ENCODE results near the gene ANKHD1. TPM values are rescaled to one million over a fixed set of nuclear protein-coding genes. Genes with fewer than 3 reads are reported as not detected.
"Not testable (repeated sequence)": the region's sequence is repeated elsewhere in the genome, so short reads cannot be mapped to it uniquely, and the experiment has no call there.

The ANKHD1 gene
- total and polyA plus RNA-seq, 7 donors = 31.2 to 86.1 (median 57.1) TPM

DNA sequence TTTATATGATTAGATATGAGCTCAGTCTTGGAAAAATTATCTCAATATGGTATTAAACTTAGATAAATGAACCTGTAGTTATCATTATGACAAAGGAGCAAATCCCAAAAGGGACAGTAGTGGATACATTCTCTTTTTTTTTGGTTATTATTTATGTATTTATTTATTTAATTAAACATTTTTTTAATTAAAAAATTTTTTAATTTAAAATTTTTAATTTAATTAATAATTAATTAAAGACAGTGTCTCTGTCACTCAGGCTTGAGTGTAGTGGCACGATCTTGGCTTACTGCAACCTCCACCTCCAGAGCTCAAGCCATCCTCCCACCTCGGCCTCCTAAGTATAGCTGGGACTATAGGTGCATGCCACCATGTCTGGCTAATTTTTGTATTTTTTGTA, 15.6 kb downstream of the ANKHD1 start:
- H3K27me3 ChIP-seq (ENCODE audit: insufficient read depth in 3 of 3, low read length in 2 of 3) = no peaks in the 10 kb centered on the region
- intact Hi-C loops (cut with DNase I) = no loop called here
- no peak for ATAC-seq
- H3K36me3 ChIP-seq (ENCODE audit: insufficient read depth in 1 of 2, low read depth in 1 of 2) = no peaks in the 10 kb centered on the region
- no peaks in the 10 kb centered on the region for H3K9me3 ChIP-seq
- DNase-seq = no peak
- TF ChIP-seq, protein P1, sequence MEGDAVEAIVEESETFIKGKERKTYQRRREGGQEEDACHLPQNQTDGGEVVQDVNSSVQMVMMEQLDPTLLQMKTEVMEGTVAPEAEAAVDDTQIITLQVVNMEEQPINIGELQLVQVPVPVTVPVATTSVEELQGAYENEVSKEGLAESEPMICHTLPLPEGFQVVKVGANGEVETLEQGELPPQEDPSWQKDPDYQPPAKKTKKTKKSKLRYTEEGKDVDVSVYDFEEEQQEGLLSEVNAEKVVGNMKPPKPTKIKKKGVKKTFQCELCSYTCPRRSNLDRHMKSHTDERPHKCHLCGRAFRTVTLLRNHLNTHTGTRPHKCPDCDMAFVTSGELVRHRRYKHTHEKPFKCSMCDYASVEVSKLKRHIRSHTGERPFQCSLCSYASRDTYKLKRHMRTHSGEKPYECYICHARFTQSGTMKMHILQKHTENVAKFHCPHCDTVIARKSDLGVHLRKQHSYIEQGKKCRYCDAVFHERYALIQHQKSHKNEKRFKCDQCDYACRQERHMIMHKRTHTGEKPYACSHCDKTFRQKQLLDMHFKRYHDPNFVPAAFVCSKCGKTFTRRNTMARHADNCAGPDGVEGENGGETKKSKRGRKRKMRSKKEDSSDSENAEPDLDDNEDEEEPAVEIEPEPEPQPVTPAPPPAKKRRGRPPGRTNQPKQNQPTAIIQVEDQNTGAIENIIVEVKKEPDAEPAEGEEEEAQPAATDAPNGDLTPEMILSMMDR (IDR thresholded peaks at IDR 0.05) = no peak
- no peak overlapping the region for H3K27ac ChIP-seq
- WGBS, 3 donors = 96 to 99% (median 98%) methylated on average over 2 of the region's 2 CpGs
- H3K4me1 ChIP-seq = peaks cover 11% of the 10 kb centered on the region
- no peak overlapping the region for H3K4me3 ChIP-seq

DNA sequence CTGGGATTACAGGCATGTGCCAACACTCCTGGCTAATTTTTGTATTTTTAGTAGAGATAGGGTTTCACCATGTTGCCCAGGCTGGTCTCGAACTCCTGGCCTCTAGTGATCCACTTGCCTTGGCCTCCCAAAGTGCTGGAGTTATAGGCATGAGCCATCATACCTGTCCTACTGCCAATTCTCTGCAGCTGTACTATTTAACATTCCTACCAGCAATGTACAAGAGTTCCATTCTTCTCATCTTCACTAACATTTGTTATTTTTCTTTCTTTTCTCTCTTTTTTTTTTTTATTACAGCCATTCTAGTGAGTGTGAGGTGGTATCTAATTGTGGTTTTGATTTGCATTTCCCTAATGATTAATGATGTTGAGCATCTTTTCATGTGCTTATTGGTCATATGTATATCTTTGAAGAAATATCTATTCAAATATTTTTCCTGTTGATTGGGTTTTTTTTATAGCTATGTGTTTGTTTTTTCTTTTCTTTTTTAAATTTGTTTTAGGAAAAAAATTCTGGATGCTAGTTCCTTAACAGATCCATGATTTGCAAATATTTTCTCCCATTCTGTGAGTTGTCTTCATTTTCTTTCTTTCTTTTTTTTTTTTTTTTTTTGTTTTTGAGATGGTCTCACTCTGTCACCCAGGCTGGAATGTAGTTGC, 17.4 kb downstream of the ANKHD1 start:
- H3K9me3 ChIP-seq = no peaks in the 10 kb centered on the region
- no peak overlapping the region for H3K27ac ChIP-seq
- H3K36me3 ChIP-seq (ENCODE audit: insufficient read depth in 1 of 2, low read depth in 1 of 2) = no peaks in the 10 kb centered on the region
- DNase-seq = no peak
- H3K4me1 ChIP-seq = peaks cover 13% of the 10 kb centered on the region
- intact Hi-C loops (cut with DNase I) = no loop called here
- WGBS, 3 donors = 79 to 88% (median 85%) methylated on average over 1 of the region's 1 CpG
- no peak for ATAC-seq
- H3K27me3 ChIP-seq (ENCODE audit: insufficient read depth in 3 of 3, low read length in 2 of 3) = no peaks in the 10 kb centered on the region
- H3K4me3 ChIP-seq = no peak overlapping the region
- TF ChIP-seq, protein P1 (IDR thresholded peaks at IDR 0.05) = no peak

DNA sequence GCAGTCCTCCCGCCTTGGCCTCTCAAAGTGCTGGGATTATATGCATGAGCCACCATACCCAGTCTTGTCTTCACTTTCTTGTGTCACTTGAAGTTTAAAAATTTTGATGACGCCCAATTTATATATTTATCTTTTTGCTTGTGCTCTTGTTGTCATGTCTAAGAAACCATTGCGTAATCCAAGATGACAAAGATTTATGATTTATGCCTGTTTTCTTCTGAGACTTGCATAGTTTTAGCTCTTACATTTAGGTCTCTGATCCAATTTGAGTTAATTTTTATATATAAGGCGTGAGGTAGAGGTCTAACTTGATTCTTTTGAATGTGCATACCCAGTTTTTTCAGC, 18.6 kb downstream of the ANKHD1 start:
- ATAC-seq (peak in 1 of 4 donors; percentile 5), DNase-seq (no peak)
- intact Hi-C loops (cut with DNase I) = no loop called here
- TF ChIP-seq, protein P1 (IDR thresholded peaks at IDR 0.05) = no peak
- H3K4me1 ChIP-seq = peaks cover 24% of the 10 kb centered on the region
- 93 to 96% (median 94%) methylated on average over 4 of the region's 4 CpGs for WGBS, 3 donors
- H3K27ac ChIP-seq = no peak overlapping the region
- no peaks in the 10 kb centered on the region for H3K36me3 ChIP-seq (ENCODE audit: insufficient read depth in 1 of 2, low read depth in 1 of 2)
- no peak overlapping the region for H3K4me3 ChIP-seq
- no peaks in the 10 kb centered on the region for H3K27me3 ChIP-seq (ENCODE audit: insufficient read depth in 3 of 3, low read length in 2 of 3)
- no peaks in the 10 kb centered on the region for H3K9me3 ChIP-seq

DNA sequence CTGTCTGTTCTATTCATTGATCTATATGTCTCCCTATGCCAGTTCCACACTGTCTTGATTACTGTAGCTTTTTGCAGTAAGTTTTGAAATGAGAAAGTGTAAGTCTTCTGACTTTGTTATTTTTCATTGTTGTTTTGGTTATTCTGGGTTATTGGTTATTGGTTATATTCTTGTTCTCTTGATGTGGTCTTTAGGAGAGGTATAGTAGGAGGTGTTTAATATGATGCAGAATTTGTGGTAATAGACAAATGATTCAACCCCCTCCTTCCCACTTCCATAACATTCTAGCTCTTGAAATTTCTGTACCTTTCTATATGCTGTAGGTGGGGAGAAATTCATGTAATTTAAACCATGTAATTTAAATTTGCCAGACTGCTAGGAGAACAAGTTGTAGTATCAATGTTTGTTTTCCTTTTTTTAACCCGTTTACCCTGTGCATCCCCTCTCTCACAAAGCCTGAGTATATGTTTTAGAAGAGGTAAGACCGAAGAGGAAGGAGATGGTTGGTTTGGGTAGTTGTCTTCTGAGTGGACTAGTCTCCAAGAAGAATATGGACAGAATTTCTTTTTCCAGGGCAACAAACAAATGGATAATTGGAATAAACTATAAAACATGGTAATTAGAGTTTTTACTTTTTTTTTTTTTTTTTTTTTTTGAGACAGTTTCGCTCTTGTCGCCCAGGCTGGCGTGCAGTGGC, 19.2 kb downstream of the ANKHD1 start:
- TF ChIP-seq, protein P1 (IDR thresholded peaks at IDR 0.05) = no peak
- DNase-seq = no peak
- WGBS, 3 donors = 76 to 98% (median 94%) methylated on average over 2 to 5 of the region's 5 CpGs

DNA sequence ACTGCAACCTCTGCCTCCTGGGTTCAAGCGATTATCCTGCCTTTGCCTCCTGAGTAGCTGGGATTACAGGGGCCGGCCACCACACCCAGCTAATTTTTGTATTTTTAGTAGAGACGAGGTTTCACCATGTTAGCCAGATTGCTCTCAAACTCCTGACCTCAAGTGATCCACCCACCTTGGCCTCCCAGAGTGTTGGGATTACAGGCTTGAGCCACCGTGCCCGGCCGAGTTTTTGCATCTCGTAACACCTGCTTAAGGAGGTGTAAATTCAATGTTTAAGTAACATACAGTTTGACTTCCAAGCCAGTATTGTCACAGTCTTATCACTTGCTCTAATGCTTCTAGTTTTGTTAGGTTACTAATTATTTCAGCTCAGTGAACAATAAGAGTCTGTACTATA, 19.7 kb downstream of the ANKHD1 start:
- H3K27ac ChIP-seq; DNase-seq; H3K4me3 ChIP-seq; H3K27me3 ChIP-seq (ENCODE audit: insufficient read depth in 3 of 3, low read length in 2 of 3); ATAC-seq; intact Hi-C loops (cut with DNase I); H3K36me3 ChIP-seq (ENCODE audit: insufficient read depth in 1 of 2, low read depth in 1 of 2); H3K9me3 ChIP-seq: not testable (repeated sequence)
- WGBS, 3 donors = 65 to 78% (median 71%) methylated on average over 7 of the region's 7 CpGs
- H3K4me1 ChIP-seq = peaks cover 31% of the 10 kb centered on the region

More for the DNA sequence above, 19.2 kb downstream of the ANKHD1 start:
- no peaks in the 10 kb centered on the region for H3K36me3 ChIP-seq (ENCODE audit: insufficient read depth in 1 of 2, low read depth in 1 of 2)
- H3K27me3 ChIP-seq (ENCODE audit: insufficient read depth in 3 of 3, low read length in 2 of 3) = no peaks in the 10 kb centered on the region
- H3K4me3 ChIP-seq = no peak overlapping the region
- peaks cover 30% of the 10 kb centered on the region for H3K4me1 ChIP-seq
- intact Hi-C loops (cut with DNase I) = no loop called here
- ATAC-seq = no peak
- H3K9me3 ChIP-seq = no peaks in the 10 kb centered on the region
- no peak overlapping the region for H3K27ac ChIP-seq

Measured in psoas muscle (tissue), 8 donors.